Memory B cell (primary cell): ENCODE data around the gene NUDT13.
"Not testable (repeated sequence)": the region's sequence is repeated elsewhere in the genome, so short reads cannot be mapped to it uniquely, and the experiment has no call there.

Experiments
- ATAC-seq: fragments of 150-1000 bp; cut with Tn5 transposase; 2 replicates; pipeline ENCODE4 v1.10.0; 2021; ENCODE audit warnings: low read depth, mild to moderate bottlenecking, moderate library complexity
- DNase-seq, 2 donors: peaks; one replicate each; pipeline ENCODE4 v3.0.0; 2022; ENCODE audit warnings: low spot score in 2 of 2
- H3K27ac Mint-ChIP-seq: one replicate; pipeline ENCODE4 v1.8.0; 2022; ENCODE audit warnings: mild to moderate bottlenecking, moderate library complexity, mixed read lengths
- H3K27me3 Mint-ChIP-seq: one replicate; pipeline ENCODE4 v1.8.0; 2022; ENCODE audit warnings: mixed read lengths
- H3K36me3 Mint-ChIP-seq: one replicate; pipeline ENCODE4 v1.8.0; 2022; ENCODE audit warnings: mild to moderate bottlenecking, mixed read lengths
- H3K4me1 Mint-ChIP-seq: one replicate; pipeline ENCODE4 v1.8.0; 2022; ENCODE audit warnings: mixed read lengths
- H3K4me3 Mint-ChIP-seq: one replicate; pipeline ENCODE4 v1.8.0; 2022; ENCODE audit warnings: mild to moderate bottlenecking, moderate library complexity, mixed read lengths
- H3K9me3 Mint-ChIP-seq: one replicate; pipeline ENCODE4 v1.8.0; 2022; ENCODE audit warnings: mixed read lengths

Gene NUDT13

GRCh38 chr10:73119457-73119856, 9.2 kb downstream of the NUDT13 start:
- DNase-seq (no peak), ATAC-seq (no peak)
- Mint-ChIP-seq H3K9me3 (no peaks in the 10 kb centered on the region), H3K27ac (no peak overlapping the region), H3K36me3 (peaks cover 6% of the 10 kb centered on the region), H3K27me3 (no peaks in the 10 kb centered on the region), H3K4me1 (no peaks in the 10 kb centered on the region), H3K4me3 (no peak overlapping the region)

- ATAC-seq (no peak), DNase-seq (no peak)
- Mint-ChIP-seq H3K9me3 (no peaks in the 10 kb centered on the region), H3K4me3 (no peak overlapping the region), H3K27me3 (no peaks in the 10 kb centered on the region), H3K36me3 (peaks cover 6% of the 10 kb centered on the region), H3K4me1 (no peaks in the 10 kb centered on the region), H3K27ac (no peak overlapping the region)
Observed at GRCh38 chr10:73119952-73120351, 9.7 kb downstream of the NUDT13 start.

DNA sequence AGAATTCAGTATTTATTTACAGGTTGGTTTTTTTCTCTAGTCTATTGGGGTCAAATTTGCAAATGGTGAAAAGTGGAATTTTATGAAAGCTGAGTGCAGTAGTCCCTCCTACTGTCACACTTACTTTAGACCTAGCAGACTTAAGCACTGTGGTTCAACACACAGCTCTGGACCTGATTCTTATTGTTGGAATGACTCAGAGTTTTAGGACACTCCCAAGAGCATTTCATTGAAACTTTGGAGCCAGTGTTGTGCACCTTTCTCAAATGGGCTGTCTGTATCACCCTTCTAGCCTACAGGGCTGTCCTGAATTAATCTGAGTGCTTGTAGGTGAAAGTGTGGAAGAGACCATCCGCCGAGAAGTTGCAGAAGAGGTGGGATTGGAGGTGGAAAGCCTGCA, 16.1 kb downstream of the NUDT13 start:
- ATAC-seq (no peak), DNase-seq (no peak)
- no peaks in the 10 kb centered on the region for H3K4me1 Mint-ChIP-seq
- no peaks in the 10 kb centered on the region for H3K27me3 Mint-ChIP-seq
- H3K27ac Mint-ChIP-seq, result no peak overlapping the region
- H3K36me3 Mint-ChIP-seq, result peaks cover 22% of the 10 kb centered on the region
- H3K4me3 Mint-ChIP-seq, result no peak overlapping the region
- no peaks in the 10 kb centered on the region for H3K9me3 Mint-ChIP-seq

DNA sequence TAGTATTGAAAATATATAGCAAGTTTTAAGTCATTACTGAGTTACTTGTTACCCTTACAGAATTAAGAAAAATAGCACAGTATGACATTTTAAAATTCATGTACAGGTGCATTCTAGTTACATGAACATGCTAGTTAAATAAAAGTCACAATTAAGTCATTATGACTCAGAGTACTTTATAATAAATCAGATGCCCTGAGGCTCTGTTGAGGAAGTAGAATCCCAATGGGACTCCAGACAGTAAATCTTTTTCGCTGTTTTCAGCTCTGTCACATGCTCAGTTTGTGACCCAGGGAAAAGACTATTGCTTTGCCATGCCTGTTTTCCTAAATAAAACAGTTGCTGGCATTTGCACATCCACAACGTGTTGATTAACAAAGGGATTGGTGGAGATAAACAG, 21.0 kb downstream of the NUDT13 start:
- no peak for DNase-seq
- no peak for ATAC-seq
- Mint-ChIP-seq H3K4me1 (peaks cover 8% of the 10 kb centered on the region), H3K27me3 (no peaks in the 10 kb centered on the region), H3K36me3 (peaks cover 29% of the 10 kb centered on the region), H3K9me3 (no peaks in the 10 kb centered on the region), H3K4me3 (no peak overlapping the region), H3K27ac (no peak overlapping the region)

- DNase-seq, result no peak
- peaks cover 32% of the 10 kb centered on the region for H3K36me3 Mint-ChIP-seq
- H3K9me3 Mint-ChIP-seq, result no peaks in the 10 kb centered on the region
- no peak overlapping the region for H3K4me3 Mint-ChIP-seq
- H3K4me1 Mint-ChIP-seq, result peaks cover 8% of the 10 kb centered on the region
- H3K27me3 Mint-ChIP-seq, result no peaks in the 10 kb centered on the region
- no peak for ATAC-seq
- peak overlapping the region; percentile 76 for H3K27ac Mint-ChIP-seq
Observed at GRCh38 chr10:73131913-73132686, 21.8 kb downstream of the NUDT13 start.

GRCh38 chr10:73134727-73135126, 24.5 kb downstream of the NUDT13 start:
- no peak overlapping the region for H3K4me3 Mint-ChIP-seq
- DNase-seq (no peak), ATAC-seq (no peak)
- H3K27ac Mint-ChIP-seq, result no peak overlapping the region
- H3K27me3 Mint-ChIP-seq, result no peaks in the 10 kb centered on the region
- peaks cover 8% of the 10 kb centered on the region for H3K4me1 Mint-ChIP-seq
- peaks cover 33% of the 10 kb centered on the region for H3K36me3 Mint-ChIP-seq
- no peaks in the 10 kb centered on the region for H3K9me3 Mint-ChIP-seq

- Mint-ChIP-seq H3K4me1 (peaks cover 8% of the 10 kb centered on the region), H3K4me3 (no peak overlapping the region), H3K27ac (no peak overlapping the region), H3K27me3 (no peaks in the 10 kb centered on the region), H3K9me3 (no peaks in the 10 kb centered on the region), H3K36me3 (peaks cover 29% of the 10 kb centered on the region)
- ATAC-seq, result no peak
- DNase-seq, result no peak
Observed at GRCh38 chr10:73136627-73137026, 26.4 kb downstream of the NUDT13 start.

DNA sequence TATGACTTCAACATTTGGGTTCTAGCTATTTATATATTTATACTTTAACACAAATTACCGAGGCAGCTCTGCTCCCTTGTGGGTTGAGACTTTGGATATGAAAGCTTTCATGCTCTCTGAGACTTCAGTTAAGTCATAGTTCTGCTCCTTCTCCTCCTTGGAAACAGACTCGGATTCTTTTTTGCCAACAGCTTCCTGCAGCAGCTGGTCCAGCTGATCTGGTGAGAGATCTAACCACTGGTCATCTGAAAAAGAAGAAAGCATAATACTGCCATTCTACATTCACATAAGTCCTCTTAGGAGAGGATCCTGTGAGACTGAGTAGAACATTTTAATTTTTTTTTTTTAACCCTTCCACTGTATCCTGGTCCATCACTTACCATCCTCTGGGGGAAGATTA, 29.0 kb downstream of the NUDT13 start:
- H3K4me3 Mint-ChIP-seq, result no peak overlapping the region

GRCh38 chr10:73141603-73142002, 31.3 kb downstream of the NUDT13 start:
- no peak overlapping the region for H3K27ac Mint-ChIP-seq
- H3K4me3 Mint-ChIP-seq, result no peak overlapping the region
- ATAC-seq (no peak), DNase-seq (no peak)
- peaks cover 24% of the 10 kb centered on the region for H3K36me3 Mint-ChIP-seq
- H3K4me1 Mint-ChIP-seq, result no peaks in the 10 kb centered on the region
- H3K9me3 Mint-ChIP-seq, result no peaks in the 10 kb centered on the region
- no peaks in the 10 kb centered on the region for H3K27me3 Mint-ChIP-seq

More for the DNA sequence above, 29.0 kb downstream of the NUDT13 start:
- H3K27me3 Mint-ChIP-seq, result no peaks in the 10 kb centered on the region
- H3K9me3 Mint-ChIP-seq, result no peaks in the 10 kb centered on the region
- no peaks in the 10 kb centered on the region for H3K4me1 Mint-ChIP-seq
- peaks cover 27% of the 10 kb centered on the region for H3K36me3 Mint-ChIP-seq
- ATAC-seq (no peak), DNase-seq (no peak)
- H3K27ac Mint-ChIP-seq, result no peak overlapping the region

- peaks cover 20% of the 10 kb centered on the region for H3K36me3 Mint-ChIP-seq
Observed at GRCh38 chr10:73150633-73151413, 40.6 kb downstream of the NUDT13 start.

GRCh38 chr10:73152009-73152408, 41.8 kb downstream of the NUDT13 start:
- Mint-ChIP-seq H3K9me3 (no peaks in the 10 kb centered on the region), H3K27ac (peak overlapping the region; percentile 8)

More at GRCh38 chr10:73150633-73151413, 40.6 kb downstream of the NUDT13 start:
- DNase-seq, H3K27me3 Mint-ChIP-seq, H3K4me1 Mint-ChIP-seq, ATAC-seq, H3K27ac Mint-ChIP-seq, H3K4me3 Mint-ChIP-seq, H3K9me3 Mint-ChIP-seq: not testable (repeated sequence)

DNA sequence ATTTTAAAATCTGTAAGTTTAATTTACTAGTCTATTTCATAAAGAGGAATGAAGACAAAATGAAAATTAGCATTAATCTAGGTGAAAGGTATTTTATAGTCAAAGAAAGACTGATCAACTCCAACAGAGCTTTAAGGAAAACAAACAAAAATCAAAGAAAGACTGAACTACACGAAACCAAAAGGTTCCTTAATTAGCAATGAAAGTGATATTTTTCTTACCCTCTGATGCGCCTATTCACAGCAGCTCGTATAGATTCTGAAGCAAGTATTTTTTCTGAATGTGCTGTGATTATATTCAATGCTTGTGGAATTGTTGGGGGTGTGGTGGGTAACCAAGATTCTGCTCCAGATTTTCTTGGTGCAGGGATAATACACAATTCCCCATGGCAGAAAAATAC, 45.8 kb downstream of the NUDT13 start:
- Mint-ChIP-seq H3K36me3 (peaks cover 19% of the 10 kb centered on the region), H3K27ac (no peak overlapping the region), H3K4me3 (no peak overlapping the region), H3K9me3 (no peaks in the 10 kb centered on the region), H3K27me3 (no peaks in the 10 kb centered on the region), H3K4me1 (peaks cover 8% of the 10 kb centered on the region)
- DNase-seq, result no peak
- no peak for ATAC-seq

More at GRCh38 chr10:73152009-73152408, 41.8 kb downstream of the NUDT13 start:
- no peak overlapping the region for H3K4me3 Mint-ChIP-seq
- no peaks in the 10 kb centered on the region for H3K27me3 Mint-ChIP-seq
- peaks cover 24% of the 10 kb centered on the region for H3K36me3 Mint-ChIP-seq
- ATAC-seq (no peak), DNase-seq (no peak)
- H3K4me1 Mint-ChIP-seq, result peaks cover 3% of the 10 kb centered on the region

DNA sequence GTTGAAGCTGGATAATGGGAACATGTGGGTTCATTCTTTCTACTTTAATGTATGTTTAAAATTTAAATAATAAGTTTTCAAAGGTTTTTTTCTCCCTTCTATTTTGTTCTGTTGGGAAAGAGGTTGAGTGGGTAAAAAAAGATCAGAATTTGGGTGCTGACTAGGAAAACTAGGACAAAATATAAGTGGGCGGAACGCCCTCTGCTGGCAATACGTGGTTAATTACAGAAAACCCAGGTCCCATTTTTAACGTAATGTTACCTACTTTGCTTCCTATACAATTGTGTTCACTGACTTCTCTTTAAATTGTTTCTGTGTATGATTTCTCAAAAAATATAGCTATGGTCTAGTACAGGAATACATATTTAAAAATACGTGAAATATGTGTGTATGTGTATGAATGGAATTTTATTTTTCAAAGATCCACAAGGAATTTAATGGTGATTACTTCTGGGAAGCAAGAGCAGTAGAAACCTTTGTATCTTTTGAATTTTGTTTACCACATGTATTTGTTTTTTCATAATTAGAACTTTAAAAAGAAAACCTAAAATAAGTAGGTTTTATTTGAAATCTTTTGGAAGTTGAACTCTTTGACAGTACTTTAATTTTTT, 48.9 kb downstream of the NUDT13 start:
- no peak overlapping the region for H3K27ac Mint-ChIP-seq
- H3K27me3 Mint-ChIP-seq, result no peaks in the 10 kb centered on the region
- peak; percentile 65 for ATAC-seq
- DNase-seq, result peak; percentile 43 to 62
- H3K4me3 Mint-ChIP-seq, result no peak overlapping the region
- peaks cover 21% of the 10 kb centered on the region for H3K36me3 Mint-ChIP-seq
- H3K4me1 Mint-ChIP-seq, result peaks cover 23% of the 10 kb centered on the region
- H3K9me3 Mint-ChIP-seq, result no peaks in the 10 kb centered on the region

DNA sequence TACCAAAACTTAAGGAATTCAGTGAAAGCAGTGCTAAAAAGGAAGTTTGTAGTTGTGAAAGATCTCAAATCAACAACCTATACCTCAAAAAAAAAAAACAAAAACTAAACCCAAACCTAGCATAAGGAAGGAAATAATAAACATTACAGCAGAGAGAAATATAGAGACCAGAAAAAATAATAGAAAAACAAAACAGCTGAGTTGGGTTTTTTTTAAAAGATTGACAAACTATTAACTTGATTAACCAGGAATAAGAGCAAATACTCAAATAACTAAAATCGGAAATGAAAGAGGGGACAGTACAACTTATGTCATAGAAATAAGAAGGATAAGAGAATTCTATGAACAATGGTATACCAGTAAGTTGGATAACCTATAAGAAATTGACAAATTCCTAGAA, 50.8 kb downstream of the NUDT13 start:
- ATAC-seq, result no peak
- Mint-ChIP-seq H3K4me1 (peaks cover 30% of the 10 kb centered on the region), H3K9me3 (no peaks in the 10 kb centered on the region), H3K27me3 (no peaks in the 10 kb centered on the region), H3K36me3 (peaks cover 24% of the 10 kb centered on the region), H3K27ac (peak overlapping the region; percentile 8), H3K4me3 (no peak overlapping the region)
- no peak for DNase-seq
